HCT116 (cell line): ENCODE results near the gene RPLP1. TPM values are rescaled to one million over a fixed set of nuclear protein-coding genes. Genes with fewer than 3 reads are reported as not detected.

Experiments used
- ATAC-seq: fragments of 200-7000 bp; cut with Tn5 transposase; 2 replicates; pipeline ENCODE4 v1.9.1; 2020; ENCODE audit warnings: mild to moderate bottlenecking, moderate library complexity
- BruUV-seq: library from RNA; stranded (reverse); fragments of 400-500 nt; replicated peaks from 2 replicates; lab custom pipeline; 2021; lab: Mats Ljungman, UMichigan
- CTCF ChIA-PET: fragments of 300-600 bp; sonication (Branson Sonifier 250); formaldehyde crosslinking; loops from one replicate; lab custom pipeline; 2021; ENCODE audit warnings: antibody characterized with exemption; lab: Charles Lee
- POLR2A ChIA-PET: fragments of 300-600, 350-600 bp; sonication (Branson Sonifier 250); formaldehyde crosslinking; loops from one replicate; lab custom pipeline; 2021; ENCODE audit warnings: antibody characterized with exemption; lab: Charles Lee
- RAD21 ChIA-PET, 2 experiments: fragments of 300-600 bp; sonication (Branson Sonifier 250); formaldehyde crosslinking; loops; one replicate each; lab custom pipeline; 2023; ENCODE audit warnings: low total read pairs in 2 of 2; ENCODE audit not compliant: uncharacterized antibody in 2 of 2, unreplicated experiment in 2 of 2, low non-redundant PET in 1 of 2; lab: Charles Lee
- DNase-seq: peaks from one replicate; pipeline ENCODE4 v3.0.0-alpha.2; 2010; ENCODE audit warnings: low read depth, low spot score
- H2AFZ ChIP-seq: fragments of 200-600 bp; shearing (Covaris generic), sonication (generic); 2 replicates; pipeline ENCODE4 v1.6.1; 2017; ENCODE audit warnings: low read depth, mixed run types, mixed read lengths, antibody characterized with exemption, low read length; ENCODE audit not compliant: poor library complexity, severe bottlenecking
- H3K27ac ChIP-seq: 2 replicates; pipeline ENCODE4 v1.5.1; 2012; ENCODE audit warnings: low read depth, low read length
- H3K27me3 ChIP-seq: fragments of 200-600 bp; sonication (generic); 2 replicates; pipeline ENCODE4 v1.6.1; 2016; ENCODE audit warnings: mixed run types, low read length, mixed read lengths; ENCODE audit not compliant: insufficient read depth
- H3K36me3 ChIP-seq, 2 experiments: fragments of 200-500 bp in 1 of 2; fragments of 200-600 bp in 1 of 2; sonication (Bioruptor generic) in 1 of 2; sonication (generic) in 1 of 2; 2 replicates each; pipeline versions ENCODE4 v1.5.1 to v1.6.1; 2014 to 2016; ENCODE audit warnings: low read length in 2 of 2, inconsistent platforms in 1 of 2, mixed read lengths in 1 of 2, mixed run types in 1 of 2; ENCODE audit not compliant: insufficient read depth in 2 of 2, control insufficient read depth in 1 of 2
- H3K4me1 ChIP-seq, 2 experiments: fragments of 200-600 bp in 1 of 2; sonication (generic) in 1 of 2; 2 replicates each; pipeline versions ENCODE4 v1.5.1 to v1.6.1; 2012 to 2017; ENCODE audit warnings: low read length in 2 of 2, inconsistent platforms in 1 of 2, mild to moderate bottlenecking in 1 of 2, mixed read lengths in 1 of 2, mixed run types in 1 of 2, moderate library complexity in 1 of 2; ENCODE audit not compliant: insufficient read depth in 2 of 2, control insufficient read depth in 1 of 2
- H3K4me2 ChIP-seq: fragments of 200-600 bp; sonication (generic); 2 replicates; pipeline ENCODE4 v1.6.1; 2017; ENCODE audit warnings: mixed run types, low read length, mixed read lengths
- H3K4me3 ChIP-seq, 2 experiments: fragments of 200-600 bp in 1 of 2; sonication (generic) in 1 of 2; replicated peaks in 1 of 2; 2 replicates each; pipeline ENCODE4 v1.5.1; 2011 to 2016; ENCODE audit warnings: low read length in 2 of 2, control low read depth in 1 of 2, low read depth in 1 of 2, mild to moderate bottlenecking in 1 of 2, mixed read lengths in 1 of 2, mixed run types in 1 of 2
- H3K79me2 ChIP-seq: fragments of 200-600 bp; sonication (generic); 2 replicates; pipeline ENCODE4 v1.6.1; 2017; ENCODE audit warnings: mild to moderate bottlenecking, mixed run types, low read length, moderate library complexity, mixed read lengths; ENCODE audit not compliant: insufficient read depth
- H3K9ac ChIP-seq: fragments of 200-600 bp; sonication (generic); 2 replicates; pipeline ENCODE4 v1.6.1; 2016; ENCODE audit warnings: low read length, mixed read lengths
- H3K9me2 ChIP-seq: fragments of 200-600 bp; sonication (generic), shearing (Covaris generic); 2 replicates; pipeline ENCODE4 v1.6.1; 2017; ENCODE audit warnings: mixed run types, mild to moderate bottlenecking, moderate library complexity; ENCODE audit not compliant: insufficient read depth
- H3K9me3 ChIP-seq, 2 experiments: fragments of 200-500 bp in 1 of 2; fragments of 200-600 bp in 1 of 2; sonication (Bioruptor generic) in 1 of 2; sonication (generic) in 1 of 2; 2 replicates each; pipeline ENCODE4 v1.6.1; 2014 to 2017; ENCODE audit warnings: low read length in 2 of 2, mixed read lengths in 2 of 2, inconsistent platforms in 1 of 2, low read depth in 1 of 2, mild to moderate bottlenecking in 1 of 2, mixed run types in 1 of 2, moderate library complexity in 1 of 2; ENCODE audit not compliant: control insufficient read depth in 1 of 2, insufficient read depth in 1 of 2
- H4K20me1 ChIP-seq: fragments of 200-600 bp; sonication (generic), shearing (Covaris generic); 2 replicates; pipeline ENCODE4 v1.6.1; 2017; ENCODE audit warnings: mixed run types, mild to moderate bottlenecking, moderate library complexity; ENCODE audit not compliant: insufficient read depth
- CBX3 ChIP-seq: IDR thresholded peaks from 2 replicates; pipeline ENCODE4 v1.6.1; 2012; ENCODE audit warnings: low read depth
- CEBPB ChIP-seq: IDR thresholded peaks from 2 replicates; pipeline ENCODE4 v1.6.1; 2012; ENCODE audit warnings: low read depth
- EGR1 ChIP-seq: IDR thresholded peaks from 2 replicates; pipeline ENCODE4 v1.6.1; 2012; ENCODE audit warnings: low read depth
- ELF1 ChIP-seq: IDR thresholded peaks from 2 replicates; pipeline ENCODE4 v1.6.1; 2012; ENCODE audit warnings: low read depth, borderline replicate concordance
- EZH2 ChIP-seq: fragments of 200-600 bp; sonication (generic); IDR thresholded peaks from 2 replicates; pipeline ENCODE4 v1.6.1; 2017; ENCODE audit warnings: antibody characterized with exemption, mixed run types
- EZH2phosphoT487 ChIP-seq: fragments of 200-600 bp; IDR thresholded peaks from 2 replicates; pipeline ENCODE4 v1.6.1; 2018; ENCODE audit warnings: antibody characterized with exemption, borderline replicate concordance
- FOSL1 ChIP-seq: IDR thresholded peaks from 2 replicates; pipeline ENCODE4 v1.6.1; 2012; ENCODE audit warnings: low read depth
- JUND ChIP-seq: IDR thresholded peaks from 2 replicates; pipeline ENCODE4 v1.6.1; 2012
- POLR2AphosphoS5 ChIP-seq: IDR thresholded peaks from 2 replicates; pipeline ENCODE4 v1.6.1; 2011; ENCODE audit warnings: mild to moderate bottlenecking, low read depth, low read length, moderate library complexity
- SP1 ChIP-seq: IDR thresholded peaks from 2 replicates; pipeline ENCODE4 v1.6.1; 2012; ENCODE audit warnings: low read depth
- SRF ChIP-seq: IDR thresholded peaks from 2 replicates; pipeline ENCODE4 v1.6.1; 2012; ENCODE audit warnings: low read depth
- TCF7L2 ChIP-seq: IDR thresholded peaks from 2 replicates; pipeline ENCODE4 v1.7.0; 2011; ENCODE audit warnings: borderline replicate concordance, inconsistent platforms; ENCODE audit not compliant: insufficient read depth, insufficient read length; ENCODE audit errors: extremely low read depth
- YY1 ChIP-seq: IDR thresholded peaks from 2 replicates; pipeline ENCODE4 v1.6.1; 2011; ENCODE audit warnings: low read length, low read depth, moderate library complexity, mild to moderate bottlenecking; ENCODE audit not compliant: insufficient replicate concordance; ENCODE audit errors: extremely low read depth
- ZFX ChIP-seq: fragments of 450-650 bp; IDR thresholded peaks from 2 replicates; pipeline ENCODE4 v1.6.1; 2017
- ZNF274 ChIP-seq: fragments of 200-500 bp; sonication (Bioruptor generic); IDR thresholded peaks from 2 replicates; pipeline ENCODE4 v1.6.1; 2014; ENCODE audit warnings: mild to moderate bottlenecking, low read depth, low read length, inconsistent platforms
- intact Hi-C: fragments of 100-400 bp; cut with micrococcal nuclease; formaldehyde crosslinking; loops from 2 replicates; pipeline ENCODE4 v1.10.0; 2022
- total RNA-seq: library from RNA; stranded (reverse); gene quantifications from one replicate; pipeline ENCODE4 v1.2.1, GENCODE V29; 2021; ENCODE audit not compliant: unreplicated experiment
- TF ChIP-seq, protein P1 (sequence below), 3 experiments: fragments of 200-600 bp in 1 of 3; sonication (generic) in 1 of 3; IDR thresholded peaks in 2 of 3; conservative IDR thresholded peaks in 1 of 3; 2 replicates each; pipeline ENCODE4 v1.5.1; 2012 to 2017; ENCODE audit warnings: low read depth in 2 of 3, low read length in 2 of 3, antibody characterized with exemption in 1 of 3, borderline replicate concordance in 1 of 3, control low read depth in 1 of 3, mild to moderate bottlenecking in 1 of 3, mixed read lengths in 1 of 3, mixed run types in 1 of 3, moderate library complexity in 1 of 3; ENCODE audit not compliant: insufficient read depth in 1 of 3
- TF ChIP-seq, protein P2 (sequence below): IDR thresholded peaks from 2 replicates; pipeline ENCODE4 v1.6.1; 2012
- TF ChIP-seq, protein P3 (sequence below): IDR thresholded peaks from 2 replicates; pipeline ENCODE4 v1.6.1; 2012

RPLP1 gene
- total RNA-seq, 1 experiment from 2014 or later = 3,138 TPM

DNA sequence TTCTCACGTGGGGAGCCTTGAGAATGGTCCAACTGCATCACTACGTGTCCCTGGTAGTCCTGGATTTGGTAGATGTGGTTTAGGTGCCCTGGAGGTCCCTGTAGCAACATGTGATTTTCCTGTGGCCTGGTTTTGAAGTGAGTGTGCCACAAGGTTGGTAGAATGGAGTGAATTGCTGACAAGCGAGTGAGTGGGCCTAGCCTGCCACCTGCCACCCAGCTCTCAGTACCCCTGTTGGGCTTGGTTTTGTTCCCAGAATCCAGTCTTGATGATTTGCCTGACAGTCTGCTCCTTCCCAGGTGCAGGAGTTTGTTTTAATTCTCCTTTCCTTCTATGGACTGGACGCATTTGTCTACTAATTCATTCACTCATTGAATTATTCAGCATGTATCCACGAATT, 19.4 kb downstream of the RPLP1 start:
- TF ChIP-seq ZFX (no peak), SRF (no peak), TCF7L2 (no peak), SP1 (no peak)
- ATAC-seq (no peak), DNase-seq (no peak)
- BruUV-seq = no TSS peak
- Histone ChIP-seq H3K9me2 (no peaks in the 10 kb centered on the region), H3K4me1 (peaks cover 0 to 16% of the 10 kb centered on the region in 2 experiments; a peak in 2 of 4 replicates), H4K20me1 (no peaks in the 10 kb centered on the region), H3K27ac (no peak overlapping the region), H3K27me3 (no peaks in the 10 kb centered on the region), H3K9ac (no peak overlapping the region), H3K4me2 (no peak overlapping the region), H3K9me3 (no peaks in the 10 kb centered on the region), H3K36me3 (no peaks in the 10 kb centered on the region), H3K79me2 (no peaks in the 10 kb centered on the region), H3K4me3 (no peak overlapping the region), H2AFZ (no peak overlapping the region)
- POLR2A ChIA-PET = no interaction called here
- intact Hi-C loops = no loop called here
- CTCF ChIA-PET = interaction anchor here (1.0 kb wide), 1 partner anchor 10 kb away, joined by 4 read pairs; no protein-coding TSS in a partner anchor
- RAD21 ChIA-PET = no interaction called here

DNA sequence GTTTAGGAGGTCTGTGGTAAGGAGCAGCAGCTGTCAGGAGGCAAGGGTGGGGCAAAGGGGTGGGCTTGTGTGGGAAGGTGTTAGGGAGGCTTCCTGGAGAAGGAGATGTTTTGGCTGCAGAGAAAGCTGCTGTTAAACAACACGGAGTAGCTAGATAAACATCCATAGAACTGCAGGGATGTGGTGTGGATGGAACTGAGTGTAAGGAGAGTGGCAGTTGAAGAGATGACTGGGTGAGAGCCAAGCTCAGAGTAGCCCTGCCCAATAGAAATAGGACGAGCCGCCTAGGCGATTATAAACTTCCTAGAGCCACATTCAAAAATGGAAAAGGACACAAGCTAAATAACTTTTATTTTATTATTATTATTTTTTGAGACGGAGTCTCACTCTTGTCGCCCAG, 19.9 kb downstream of the RPLP1 start:
- Histone ChIP-seq H3K27ac (no peak overlapping the region), H3K9ac (no peak overlapping the region), H3K4me3 (no peak overlapping the region), H3K4me1 (peaks cover 0 to 15% of the 10 kb centered on the region in 2 experiments; a peak in 2 of 4 replicates), H2AFZ (no peak overlapping the region), H3K27me3 (no peaks in the 10 kb centered on the region), H4K20me1 (no peaks in the 10 kb centered on the region), H3K9me2 (no peaks in the 10 kb centered on the region), H3K36me3 (no peaks in the 10 kb centered on the region), H3K4me2 (no peak overlapping the region), H3K9me3 (no peaks in the 10 kb centered on the region), H3K79me2 (no peaks in the 10 kb centered on the region)
- no peak for DNase-seq
- intact Hi-C loops = no loop called here
- no peak for ATAC-seq
- POLR2A ChIA-PET = no interaction called here
- CTCF ChIA-PET = interaction anchor here (1.0 kb wide), 1 partner anchor 10 kb away, joined by 4 read pairs; no protein-coding TSS in a partner anchor
- BruUV-seq = no TSS peak
- RAD21 ChIA-PET = no interaction called here
- TF ChIP-seq ZNF274 = no peak
- TF ChIP-seq TCF7L2 = no peak
- TF ChIP-seq CEBPB = no peak
- TF ChIP-seq EZH2 = no peak
- TF ChIP-seq, protein P1, sequence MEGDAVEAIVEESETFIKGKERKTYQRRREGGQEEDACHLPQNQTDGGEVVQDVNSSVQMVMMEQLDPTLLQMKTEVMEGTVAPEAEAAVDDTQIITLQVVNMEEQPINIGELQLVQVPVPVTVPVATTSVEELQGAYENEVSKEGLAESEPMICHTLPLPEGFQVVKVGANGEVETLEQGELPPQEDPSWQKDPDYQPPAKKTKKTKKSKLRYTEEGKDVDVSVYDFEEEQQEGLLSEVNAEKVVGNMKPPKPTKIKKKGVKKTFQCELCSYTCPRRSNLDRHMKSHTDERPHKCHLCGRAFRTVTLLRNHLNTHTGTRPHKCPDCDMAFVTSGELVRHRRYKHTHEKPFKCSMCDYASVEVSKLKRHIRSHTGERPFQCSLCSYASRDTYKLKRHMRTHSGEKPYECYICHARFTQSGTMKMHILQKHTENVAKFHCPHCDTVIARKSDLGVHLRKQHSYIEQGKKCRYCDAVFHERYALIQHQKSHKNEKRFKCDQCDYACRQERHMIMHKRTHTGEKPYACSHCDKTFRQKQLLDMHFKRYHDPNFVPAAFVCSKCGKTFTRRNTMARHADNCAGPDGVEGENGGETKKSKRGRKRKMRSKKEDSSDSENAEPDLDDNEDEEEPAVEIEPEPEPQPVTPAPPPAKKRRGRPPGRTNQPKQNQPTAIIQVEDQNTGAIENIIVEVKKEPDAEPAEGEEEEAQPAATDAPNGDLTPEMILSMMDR (IDR thresholded peaks at IDR 0.05 in 2 of 3, conservative IDR thresholded peaks at IDR 0.05 in 1 of 3; ENCODE audit: borderline replicate concordance in 1 of 3, insufficient read depth in 1 of 3, low read depth in 2 of 3, low read length in 2 of 3) = no peak
- TF ChIP-seq ZFX = no peak
- no peak for TF ChIP-seq CBX3
- no peak for TF ChIP-seq FOSL1
- TF ChIP-seq ELF1 = no peak
- no peak for TF ChIP-seq JUND
- no peak for TF ChIP-seq EZH2phosphoT487
- TF ChIP-seq, protein P2, sequence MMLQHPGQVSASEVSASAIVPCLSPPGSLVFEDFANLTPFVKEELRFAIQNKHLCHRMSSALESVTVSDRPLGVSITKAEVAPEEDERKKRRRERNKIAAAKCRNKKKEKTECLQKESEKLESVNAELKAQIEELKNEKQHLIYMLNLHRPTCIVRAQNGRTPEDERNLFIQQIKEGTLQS = no peak
- no peak for TF ChIP-seq SRF
- TF ChIP-seq POLR2AphosphoS5 = no peak
- TF ChIP-seq, protein P3, sequence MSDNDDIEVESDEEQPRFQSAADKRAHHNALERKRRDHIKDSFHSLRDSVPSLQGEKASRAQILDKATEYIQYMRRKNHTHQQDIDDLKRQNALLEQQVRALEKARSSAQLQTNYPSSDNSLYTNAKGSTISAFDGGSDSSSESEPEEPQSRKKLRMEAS = no peak
- TF ChIP-seq SP1 = no peak
- no peak for TF ChIP-seq EGR1
- TF ChIP-seq YY1 = no peak
